Testis (tissue), 3 donors: ENCODE data around the gene SPIRE2. TPM values are rescaled to one million over a fixed set of nuclear protein-coding genes. Genes with fewer than 3 reads are reported as not detected.
"Not testable (repeated sequence)": the region's sequence is repeated elsewhere in the genome, so short reads cannot be mapped to it uniquely, and the experiment has no call there.

ENCODE experiments used
- DNase-seq: peaks from one replicate; pipeline ENCODE4 v3.0.0-alpha.2; 2019
- H3K27ac ChIP-seq, 2 donors: fragments of 200-600 bp; sonication (generic); one replicate each; pipeline ENCODE4 v1.5.1; 2019
- H3K27me3 ChIP-seq: fragments of 200-600 bp; sonication (generic); one replicate; pipeline ENCODE4 v1.5.1; 2019
- H3K36me3 ChIP-seq: fragments of 200-600 bp; sonication (generic); one replicate; pipeline ENCODE4 v1.5.1; 2017; ENCODE audit warnings: low read depth; ENCODE audit errors: missing control alignments
- H3K4me1 ChIP-seq: fragments of 200-600 bp; sonication (generic); one replicate; pipeline ENCODE4 v1.5.1; 2019
- H3K4me3 ChIP-seq, 2 donors: fragments of 200-600 bp; sonication (generic); one replicate each; pipeline ENCODE4 v1.5.1; 2017 to 2019
- H3K9me3 ChIP-seq: fragments of 200-600 bp; sonication (generic); one replicate; pipeline ENCODE4 v1.5.1; 2017
- CTCF ChIP-seq, 3 experiments: fragments of 450-650 bp in 2 of 3; fragments of 200-600 bp in 1 of 3; sonication (generic) in 1 of 3; IDR thresholded peaks; one replicate each; pipeline ENCODE4 v1.5.1; 2016 to 2019; ENCODE audit warnings: antibody characterized with exemption in 3 of 3, mild to moderate bottlenecking in 2 of 3, moderate library complexity in 1 of 3
- POLR2A ChIP-seq: fragments of 450-650 bp; IDR thresholded peaks from one replicate; pipeline ENCODE4 v1.6.1; 2017; ENCODE audit warnings: antibody characterized with exemption, mild to moderate bottlenecking, moderate library complexity
- WGBS, 2 donors: methylation state at CpG; one replicate each; pipeline ENCODE4 v1.1.5; 2018; 5-methylcytosine and 5-hydroxymethylcytosine counted together
- intact Hi-C: fragments of 100-400 bp; cut with DNase I; formaldehyde crosslinking; loops from one replicate; pipeline ENCODE4 v1.15.1; 2023; ENCODE audit warnings: low total_unique reads
- polyA plus RNA-seq: library from polyadenylated mRNA; stranded (reverse); fragments of 350-450 nt; fragmentation: Illumina TruSeq; extraction: RNeasy Lipid Tissue Mini Kit (QIAGEN cat#74804); gene quantifications from one replicate; pipeline ENCODE4 v1.2.3, GENCODE V29; 2014; ENCODE audit warnings: low read depth, low replicate concordance; ENCODE audit not compliant: insufficient read depth
- total RNA-seq, 2 donors: library from RNA; depleted of rRNA; stranded (reverse); fragments of >200 nt; gene quantifications; one replicate each; pipeline ENCODE4 v1.2.3, GENCODE V29; 2016

Gene SPIRE2
- total and polyA plus RNA-seq, 3 donors from 2014 or later: 11.5 to 31.3 (median 20.9) TPM

GRCh38 chr16:89798126-89798525 lies 30.1 kb upstream of the SPIRE2 start:
- Histone ChIP-seq H3K27me3 (no peaks in the 10 kb centered on the region), H3K4me1 (no peaks in the 10 kb centered on the region), H3K36me3 (no peaks in the 10 kb centered on the region), H3K27ac (no peak overlapping the region), H3K9me3 (no peaks in the 10 kb centered on the region), H3K4me3 (no peak overlapping the region)
- TF ChIP-seq POLR2A (no peak), CTCF (IDR thresholded peaks at IDR 0.05) (no peak)
- intact Hi-C loops: no loop called here
- no peak for DNase-seq
- 86 to 96% methylated on average over 5 of the region's 5 CpGs for WGBS, 2 donors

- no peaks in the 10 kb centered on the region for H3K36me3 ChIP-seq
- H3K4me3 ChIP-seq: no peak overlapping the region
- no peaks in the 10 kb centered on the region for H3K4me1 ChIP-seq
- no peak for DNase-seq
- 75 to 77% methylated on average over 15 of the region's 15 CpGs for WGBS, 2 donors
- H3K9me3 ChIP-seq: no peaks in the 10 kb centered on the region
- no peak overlapping the region for H3K27ac ChIP-seq
- no peaks in the 10 kb centered on the region for H3K27me3 ChIP-seq
- intact Hi-C loops: no loop called here
- TF ChIP-seq POLR2A: no peak
- no peak for TF ChIP-seq CTCF (IDR thresholded peaks at IDR 0.05)
Observed at GRCh38 chr16:89798832-89799370, 29.4 kb upstream of the SPIRE2 start.

GRCh38 chr16:89801800-89802199 lies 26.5 kb upstream of the SPIRE2 start:
- Histone ChIP-seq H3K36me3 (no peaks in the 10 kb centered on the region), H3K27me3 (no peaks in the 10 kb centered on the region), H3K9me3 (no peaks in the 10 kb centered on the region), H3K4me3 (no peak overlapping the region), H3K27ac (no peak overlapping the region), H3K4me1 (no peaks in the 10 kb centered on the region)
- intact Hi-C loops: no loop called here
- no peak for TF ChIP-seq CTCF (IDR thresholded peaks at IDR 0.05)
- TF ChIP-seq POLR2A: no peak
- WGBS, 2 donors: 76 to 85% methylated on average over 12 of the region's 12 CpGs
- DNase-seq: no peak

GRCh38 chr16:89805136-89805905 lies 23.0 kb upstream of the SPIRE2 start:
- WGBS, 2 donors: 88 to 96% methylated on average over 15 of the region's 15 CpGs
- Histone ChIP-seq H3K4me3 (no peak overlapping the region), H3K27ac (no peak overlapping the region), H3K27me3 (no peaks in the 10 kb centered on the region), H3K36me3 (no peaks in the 10 kb centered on the region), H3K9me3 (no peaks in the 10 kb centered on the region), H3K4me1 (no peaks in the 10 kb centered on the region)
- intact Hi-C loops: no loop called here
- no peak for TF ChIP-seq POLR2A
- TF ChIP-seq CTCF (IDR thresholded peaks at IDR 0.05): no peak
- DNase-seq: no peak

- H3K9me3 ChIP-seq, H3K27ac ChIP-seq, intact Hi-C loops, H3K27me3 ChIP-seq, H3K36me3 ChIP-seq, H3K4me3 ChIP-seq, DNase-seq, H3K4me1 ChIP-seq: not testable (repeated sequence)
- 90% methylated on average over 16 of the region's 16 CpGs for WGBS, 2 donors
Observed at GRCh38 chr16:89806589-89807193, 21.6 kb upstream of the SPIRE2 start.
